Measurements from ENCODE around the gene RFX1.

GRCh38 chr19:13923194-13923987 is 82.7 kb downstream of the RFX1 start:
- TF ChIP-seq GATA2 (IDR thresholded peaks at IDR 0.05; ENCODE audit: low read depth, low read length), result no peak
- no peak for TF ChIP-seq GATA3 (IDR thresholded peaks at IDR 0.05; ENCODE audit: low read depth, low read length)
